ENCODE results near the gene ARHGAP44. TPM values are rescaled to one million over a fixed set of nuclear protein-coding genes. Genes with fewer than 3 reads are reported as not detected.

The ARHGAP44 gene
- polyA plus RNA-seq, 1 experiment, result 0.40 TPM

GRCh38 chr17:13038931-13039665 lies 249.8 kb downstream of the ARHGAP44 start:
- H3K4me3 ChIP-seq (ENCODE audit: low read depth, low read length), result no peak overlapping the region
- no peaks in the 10 kb centered on the region for H3K36me3 ChIP-seq (ENCODE audit: control insufficient read depth, insufficient read depth, low read length)
- DNase-seq (ENCODE audit: low read depth), result no peak
- TF ChIP-seq CTCF (IDR thresholded peaks at IDR 0.05; ENCODE audit: insufficient read depth, low read depth, low read length), result no peak
- CTCF ChIA-PET, result interaction anchor here (5.0 kb wide), 1 partner anchor 9 kb away, joined by 47 read pairs; no protein-coding TSS in a partner anchor
- POLR2A ChIA-PET, result no interaction called here
- no peaks in the 10 kb centered on the region; the same call in 1 of the 2 replicates for H3K27me3 ChIP-seq (ENCODE audit: control insufficient read depth, insufficient read depth, low read length)

Small RNA genes lying within 50 kb of the gene (small RNA-seq; reads per million reads assigned to genes)
- not detected for gene MIR1269B (ENCODE audit: insufficient read length, low read depth, low replicate concordance)

Other genes starting within 250 kb of the ARHGAP44 start
- 13.3 and 18.3 TPM in 2 replicates for gene MYOCD, start 123.6 kb upstream of the ARHGAP44 start, polyA plus RNA-seq (2011; rRNA removed)
- gene ELAC2, start 228.5 kb downstream of the ARHGAP44 start, polyA plus RNA-seq (2011; rRNA removed), result 48.4 and 71.0 TPM in 2 replicates

Measured in BJ (cell line).